Liver (tissue), 9 donors: ENCODE results near the gene PSORS1C1. TPM values are rescaled to one million over a fixed set of nuclear protein-coding genes. Genes with fewer than 3 reads are reported as not detected.

Experiments used
- DNase-seq: peaks from one replicate; pipeline ENCODE4 v3.0.0-alpha.2; 2017; ENCODE audit warnings: low spot score
- H3K27ac ChIP-seq, 2 donors: one replicate each; pipeline ENCODE4 v1.7.0; 2013; ENCODE audit warnings: inconsistent platforms in 2 of 2, low read length in 2 of 2, control low read depth in 1 of 2, low read depth in 1 of 2, mild to moderate bottlenecking in 1 of 2
- H3K27me3 ChIP-seq, 4 donors: one replicate each; pipeline versions ENCODE4 v1.6.1 to v1.7.0; 2013; ENCODE audit warnings: low read length in 3 of 4, inconsistent platforms in 1 of 4, mild to moderate bottlenecking in 1 of 4, moderate library complexity in 1 of 4; ENCODE audit not compliant: control insufficient read depth in 4 of 4, insufficient read depth in 4 of 4
- H3K36me3 ChIP-seq, 4 donors: one replicate each; pipeline versions ENCODE4 v1.6.1 to v1.7.0; 2013; ENCODE audit warnings: low read length in 3 of 4, mild to moderate bottlenecking in 3 of 4, low read depth in 1 of 4, moderate library complexity in 1 of 4; ENCODE audit not compliant: control insufficient read depth in 4 of 4, insufficient read depth in 3 of 4
- H3K4me1 ChIP-seq, 4 donors: one replicate each; pipeline versions ENCODE4 v1.6.1 to v1.7.0; 2013; ENCODE audit warnings: low read length in 3 of 4, mild to moderate bottlenecking in 3 of 4, moderate library complexity in 1 of 4; ENCODE audit not compliant: control insufficient read depth in 4 of 4, insufficient read depth in 4 of 4
- H3K4me3 ChIP-seq, 3 donors: one replicate each; pipeline versions ENCODE4 v1.6.1 to v1.7.0; 2013; ENCODE audit warnings: low read length in 3 of 3, control low read depth in 1 of 3, low read depth in 1 of 3, mild to moderate bottlenecking in 1 of 3
- H3K9ac ChIP-seq, 2 donors: one replicate each; pipeline ENCODE4 v1.7.0; 2013; ENCODE audit warnings: low read length in 2 of 2, mild to moderate bottlenecking in 2 of 2, moderate library complexity in 2 of 2, control low read depth in 1 of 2, low read depth in 1 of 2
- H3K9me3 ChIP-seq, 4 donors: one replicate each; pipeline versions ENCODE4 v1.6.1 to v1.7.0; 2013; ENCODE audit warnings: low read length in 3 of 4; ENCODE audit not compliant: control insufficient read depth in 4 of 4
- EGR1 ChIP-seq, 2 donors: IDR thresholded peaks; 2 replicates each; pipeline ENCODE4 v1.6.1; 2016 to 2018; ENCODE audit warnings: antibody characterized with exemption in 2 of 2, low read depth in 2 of 2
- FOXA2 ChIP-seq: IDR thresholded peaks from 2 replicates; pipeline ENCODE4 v1.6.1; 2016; ENCODE audit warnings: antibody characterized with exemption
- GABPA ChIP-seq, 2 donors: IDR thresholded peaks in 1 of 2; conservative IDR thresholded peaks in 1 of 2; 2 replicates each; pipeline ENCODE4 v1.6.1; 2016; ENCODE audit warnings: antibody characterized with exemption in 2 of 2, mild to moderate bottlenecking in 1 of 2, moderate library complexity in 1 of 2
- HNF4A ChIP-seq, 2 donors: conservative IDR thresholded peaks; 2 replicates each; pipeline ENCODE4 v1.6.1; 2016; ENCODE audit warnings: antibody characterized with exemption in 2 of 2, mild to moderate bottlenecking in 2 of 2
- HNF4G ChIP-seq: IDR thresholded peaks from 2 replicates; pipeline ENCODE4 v1.6.1; 2016; ENCODE audit warnings: antibody characterized with exemption
- JUND ChIP-seq, 2 donors: IDR thresholded peaks; 2 replicates each; pipeline ENCODE4 v1.6.1; 2016; ENCODE audit warnings: antibody characterized with exemption in 2 of 2
- RAD21 ChIP-seq, 2 donors: IDR thresholded peaks; 2 replicates each; pipeline ENCODE4 v1.6.1; 2016; ENCODE audit warnings: antibody characterized with exemption in 2 of 2, mild to moderate bottlenecking in 2 of 2
- RXRA ChIP-seq, 2 donors: IDR thresholded peaks; 2 replicates each; pipeline ENCODE4 v1.6.1; 2017 to 2018; ENCODE audit warnings: antibody characterized with exemption in 2 of 2, mild to moderate bottlenecking in 1 of 2
- SP1 ChIP-seq: IDR thresholded peaks from 2 replicates; pipeline ENCODE4 v1.6.1; 2018; ENCODE audit warnings: antibody characterized with exemption, mild to moderate bottlenecking
- TAF1 ChIP-seq: conservative IDR thresholded peaks from 2 replicates; pipeline ENCODE4 v1.6.1; 2016; ENCODE audit warnings: antibody characterized with exemption, mild to moderate bottlenecking
- YY1 ChIP-seq: IDR thresholded peaks from 2 replicates; pipeline ENCODE4 v1.6.1; 2016; ENCODE audit warnings: antibody characterized with exemption, mild to moderate bottlenecking
- WGBS: extraction: QIAGEN DNeasy Blood & Tissue Kit; methylation state at CpG from one replicate; pipeline ENCODE4 v1.1.7; 2013; 5-methylcytosine and 5-hydroxymethylcytosine counted together
- polyA plus RNA-seq, 2 donors: library from polyadenylated mRNA; stranded (reverse) in 1 of 2; unstranded in 1 of 2; fragments of 200-250 nt in 1 of 2; fragments of >200 nt in 1 of 2; fragmentation: Nextera tagmentation in 1 of 2; extraction: Ambion mirVana in 1 of 2; gene quantifications; one replicate each; pipeline versions ENCODE4 v1.2.1 to v1.2.3, GENCODE V29; 2013 to 2015
- total RNA-seq, 2 donors: library from RNA; depleted of rRNA; stranded (reverse); fragments of >200 nt; gene quantifications; one replicate each; pipeline ENCODE4 v1.2.3, GENCODE V29; 2014
- TF ChIP-seq, protein P1 (sequence below): IDR thresholded peaks from 2 replicates; pipeline ENCODE4 v1.6.1; 2016; ENCODE audit warnings: antibody characterized with exemption
- TF ChIP-seq, protein P2 (sequence below): fragments of 150-350 bp; IDR thresholded peaks from 2 replicates; pipeline ENCODE4 v1.5.1; 2017; ENCODE audit warnings: improper control_type of control experiment, low read depth, low read length; ENCODE audit not compliant: missing input control
- TF ChIP-seq, protein P3 (sequence below): IDR thresholded peaks from 2 replicates; pipeline ENCODE4 v1.6.1; 2016; ENCODE audit warnings: antibody characterized with exemption, mild to moderate bottlenecking
- TF ChIP-seq, protein P4 (sequence below): IDR thresholded peaks from 2 replicates; pipeline ENCODE4 v1.6.1; 2016; ENCODE audit warnings: antibody characterized with exemption
- donor health status: healthy.
- donor health status: healthy.
- donor health status: healthy.
- donor health status: healthy.
- donor health status: healthy.

Gene PSORS1C1
- total and polyA plus RNA-seq, 4 donors = under 0.01 to 0.08 TPM; not detected in 2

DNA sequence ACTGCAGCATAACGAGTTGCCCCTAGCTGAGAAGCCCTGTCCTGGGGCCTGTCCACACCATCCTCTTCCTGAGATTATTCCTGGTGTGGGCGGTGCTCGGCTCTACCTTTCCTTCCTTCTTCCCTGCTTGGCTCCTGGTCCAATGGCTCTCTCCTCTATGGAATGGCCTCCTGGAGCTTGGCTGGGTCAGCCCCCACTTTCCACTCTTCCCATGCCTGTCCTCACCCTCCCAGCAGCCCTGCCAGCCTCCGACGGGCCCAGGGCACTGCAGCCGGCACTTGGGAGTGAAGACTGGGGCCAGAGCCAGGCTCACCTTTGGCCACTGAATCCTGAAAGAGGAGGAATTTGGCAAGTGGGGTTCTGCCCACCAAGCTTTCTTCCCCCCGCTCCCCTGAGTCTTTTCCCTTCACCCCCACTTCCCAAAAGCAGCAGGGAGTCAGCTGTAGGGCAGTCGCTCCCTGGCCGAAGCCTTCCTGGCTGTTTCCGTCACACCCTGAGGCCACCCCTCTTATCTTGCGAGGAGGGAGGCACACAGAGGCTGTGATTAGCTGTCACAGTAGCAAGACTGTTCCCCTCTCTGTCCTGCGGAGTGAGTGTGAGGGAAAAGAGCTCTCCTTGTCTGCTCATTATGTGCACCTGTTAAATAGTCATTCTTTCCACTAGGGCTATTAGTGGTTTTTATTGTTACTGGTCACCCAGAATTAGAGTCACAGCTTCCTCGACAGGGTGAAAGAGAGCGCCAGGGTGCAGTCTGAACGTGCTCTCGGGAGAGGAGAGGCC, 12.0 kb downstream of the PSORS1C1 start:
- H3K27ac ChIP-seq = no peak overlapping the region
- no peaks in the 10 kb centered on the region for H3K36me3 ChIP-seq
- no peak overlapping the region for H3K9ac ChIP-seq
- no peak for TF ChIP-seq HNF4G
- TF ChIP-seq SP1 = no peak
- TF ChIP-seq, protein P1, sequence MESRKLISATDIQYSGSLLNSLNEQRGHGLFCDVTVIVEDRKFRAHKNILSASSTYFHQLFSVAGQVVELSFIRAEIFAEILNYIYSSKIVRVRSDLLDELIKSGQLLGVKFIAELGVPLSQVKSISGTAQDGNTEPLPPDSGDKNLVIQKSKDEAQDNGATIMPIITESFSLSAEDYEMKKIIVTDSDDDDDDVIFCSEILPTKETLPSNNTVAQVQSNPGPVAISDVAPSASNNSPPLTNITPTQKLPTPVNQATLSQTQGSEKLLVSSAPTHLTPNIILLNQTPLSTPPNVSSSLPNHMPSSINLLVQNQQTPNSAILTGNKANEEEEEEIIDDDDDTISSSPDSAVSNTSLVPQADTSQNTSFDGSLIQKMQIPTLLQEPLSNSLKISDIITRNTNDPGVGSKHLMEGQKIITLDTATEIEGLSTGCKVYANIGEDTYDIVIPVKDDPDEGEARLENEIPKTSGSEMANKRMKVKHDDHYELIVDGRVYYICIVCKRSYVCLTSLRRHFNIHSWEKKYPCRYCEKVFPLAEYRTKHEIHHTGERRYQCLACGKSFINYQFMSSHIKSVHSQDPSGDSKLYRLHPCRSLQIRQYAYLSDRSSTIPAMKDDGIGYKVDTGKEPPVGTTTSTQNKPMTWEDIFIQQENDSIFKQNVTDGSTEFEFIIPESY = no peak
- TF ChIP-seq, protein P2, sequence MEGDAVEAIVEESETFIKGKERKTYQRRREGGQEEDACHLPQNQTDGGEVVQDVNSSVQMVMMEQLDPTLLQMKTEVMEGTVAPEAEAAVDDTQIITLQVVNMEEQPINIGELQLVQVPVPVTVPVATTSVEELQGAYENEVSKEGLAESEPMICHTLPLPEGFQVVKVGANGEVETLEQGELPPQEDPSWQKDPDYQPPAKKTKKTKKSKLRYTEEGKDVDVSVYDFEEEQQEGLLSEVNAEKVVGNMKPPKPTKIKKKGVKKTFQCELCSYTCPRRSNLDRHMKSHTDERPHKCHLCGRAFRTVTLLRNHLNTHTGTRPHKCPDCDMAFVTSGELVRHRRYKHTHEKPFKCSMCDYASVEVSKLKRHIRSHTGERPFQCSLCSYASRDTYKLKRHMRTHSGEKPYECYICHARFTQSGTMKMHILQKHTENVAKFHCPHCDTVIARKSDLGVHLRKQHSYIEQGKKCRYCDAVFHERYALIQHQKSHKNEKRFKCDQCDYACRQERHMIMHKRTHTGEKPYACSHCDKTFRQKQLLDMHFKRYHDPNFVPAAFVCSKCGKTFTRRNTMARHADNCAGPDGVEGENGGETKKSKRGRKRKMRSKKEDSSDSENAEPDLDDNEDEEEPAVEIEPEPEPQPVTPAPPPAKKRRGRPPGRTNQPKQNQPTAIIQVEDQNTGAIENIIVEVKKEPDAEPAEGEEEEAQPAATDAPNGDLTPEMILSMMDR = no peak
- TF ChIP-seq EGR1 (IDR thresholded peaks at IDR 0.05; ENCODE audit: low read depth in 2 of 2) = no peak
- TF ChIP-seq, protein P3, sequence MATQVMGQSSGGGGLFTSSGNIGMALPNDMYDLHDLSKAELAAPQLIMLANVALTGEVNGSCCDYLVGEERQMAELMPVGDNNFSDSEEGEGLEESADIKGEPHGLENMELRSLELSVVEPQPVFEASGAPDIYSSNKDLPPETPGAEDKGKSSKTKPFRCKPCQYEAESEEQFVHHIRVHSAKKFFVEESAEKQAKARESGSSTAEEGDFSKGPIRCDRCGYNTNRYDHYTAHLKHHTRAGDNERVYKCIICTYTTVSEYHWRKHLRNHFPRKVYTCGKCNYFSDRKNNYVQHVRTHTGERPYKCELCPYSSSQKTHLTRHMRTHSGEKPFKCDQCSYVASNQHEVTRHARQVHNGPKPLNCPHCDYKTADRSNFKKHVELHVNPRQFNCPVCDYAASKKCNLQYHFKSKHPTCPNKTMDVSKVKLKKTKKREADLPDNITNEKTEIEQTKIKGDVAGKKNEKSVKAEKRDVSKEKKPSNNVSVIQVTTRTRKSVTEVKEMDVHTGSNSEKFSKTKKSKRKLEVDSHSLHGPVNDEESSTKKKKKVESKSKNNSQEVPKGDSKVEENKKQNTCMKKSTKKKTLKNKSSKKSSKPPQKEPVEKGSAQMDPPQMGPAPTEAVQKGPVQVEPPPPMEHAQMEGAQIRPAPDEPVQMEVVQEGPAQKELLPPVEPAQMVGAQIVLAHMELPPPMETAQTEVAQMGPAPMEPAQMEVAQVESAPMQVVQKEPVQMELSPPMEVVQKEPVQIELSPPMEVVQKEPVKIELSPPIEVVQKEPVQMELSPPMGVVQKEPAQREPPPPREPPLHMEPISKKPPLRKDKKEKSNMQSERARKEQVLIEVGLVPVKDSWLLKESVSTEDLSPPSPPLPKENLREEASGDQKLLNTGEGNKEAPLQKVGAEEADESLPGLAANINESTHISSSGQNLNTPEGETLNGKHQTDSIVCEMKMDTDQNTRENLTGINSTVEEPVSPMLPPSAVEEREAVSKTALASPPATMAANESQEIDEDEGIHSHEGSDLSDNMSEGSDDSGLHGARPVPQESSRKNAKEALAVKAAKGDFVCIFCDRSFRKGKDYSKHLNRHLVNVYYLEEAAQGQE = no peak
- TF ChIP-seq YY1 = no peak
- no peak for TF ChIP-seq HNF4A (conservative IDR thresholded peaks at IDR 0.05)
- no peak for TF ChIP-seq FOXA2
- no peak for TF ChIP-seq GABPA (IDR thresholded peaks at IDR 0.05 in 1 of 2, conservative IDR thresholded peaks at IDR 0.05 in 1 of 2)
- TF ChIP-seq RXRA (IDR thresholded peaks at IDR 0.05) = no peak
- TF ChIP-seq, protein P4, sequence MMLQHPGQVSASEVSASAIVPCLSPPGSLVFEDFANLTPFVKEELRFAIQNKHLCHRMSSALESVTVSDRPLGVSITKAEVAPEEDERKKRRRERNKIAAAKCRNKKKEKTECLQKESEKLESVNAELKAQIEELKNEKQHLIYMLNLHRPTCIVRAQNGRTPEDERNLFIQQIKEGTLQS = no peak
- TF ChIP-seq RAD21 (IDR thresholded peaks at IDR 0.05) = no peak
- no peak for TF ChIP-seq TAF1
- no peak for TF ChIP-seq JUND (IDR thresholded peaks at IDR 0.05)
- 68% methylated on average over 16 of the region's 16 CpGs for WGBS
- no peaks in the 10 kb centered on the region for H3K4me1 ChIP-seq
- no peaks in the 10 kb centered on the region for H3K9me3 ChIP-seq
- no peak for DNase-seq
- H3K4me3 ChIP-seq = no peak overlapping the region
- H3K27me3 ChIP-seq = no peaks in the 10 kb centered on the region
